Left colon (tissue), 2 donors: ENCODE measurements around the gene SAYSD1. TPM values are rescaled to one million over a fixed set of nuclear protein-coding genes. Genes with fewer than 3 reads are reported as not detected.
"Not testable (repeated sequence)": the region's sequence is repeated elsewhere in the genome, so short reads cannot be mapped to it uniquely, and the experiment has no call there.

ENCODE experiments used
- ATAC-seq: fragments of 200-7000 bp; cut with Tn5 transposase; one replicate; pipeline ENCODE4 v1.9.1; 2020; ENCODE audit warnings: mild to moderate bottlenecking, moderate library complexity
- DNase-seq, 2 donors: peaks; one replicate each; pipeline ENCODE4 v3.0.0-alpha.2; 2020
- intact Hi-C, 2 donors: fragments of 100-400 bp; cut with DNase I in 1 of 2; cut with micrococcal nuclease in 1 of 2; formaldehyde crosslinking; loops; one replicate each; pipeline versions ENCODE4 v1.11.2 to v1.14.0; 2022; cut with DNase I, micrococcal nuclease
- long read RNA-seq: library from polyadenylated mRNA; unstranded; transcript quantifications from one replicate; pipeline ENCODE4 v2.0.0, GENCODE V29; 2021
- total RNA-seq, 2 donors: library from RNA; stranded (reverse); fragmentation: NEBNext Ultra II Directional; extraction: Animal tissue kit (Norgen Biotek cat#: 25700); gene quantifications; one replicate each; pipeline ENCODE4 v1.2.1, GENCODE V29; 2021
- donor health status: DM: no; HTN: no; CAD: no.
- donor health status: DM: yes; HTN: yes; CAD: no.

Gene SAYSD1, protein sequence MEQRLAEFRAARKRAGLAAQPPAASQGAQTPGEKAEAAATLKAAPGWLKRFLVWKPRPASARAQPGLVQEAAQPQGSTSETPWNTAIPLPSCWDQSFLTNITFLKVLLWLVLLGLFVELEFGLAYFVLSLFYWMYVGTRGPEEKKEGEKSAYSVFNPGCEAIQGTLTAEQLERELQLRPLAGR
- total RNA-seq: 10 to 100 TPM; 15.4 to 17.0 TPM
- long read RNA-seq, transcript SAYSD1-201 (2 exons, 2,020 nt): major isoform, 30 of 31 reads
- long read RNA-seq, partial matches to known transcripts: 0 of 31 reads
- long read RNA-seq, other reads (novel, unspliced or antisense): 1 of 31 reads

DNA sequence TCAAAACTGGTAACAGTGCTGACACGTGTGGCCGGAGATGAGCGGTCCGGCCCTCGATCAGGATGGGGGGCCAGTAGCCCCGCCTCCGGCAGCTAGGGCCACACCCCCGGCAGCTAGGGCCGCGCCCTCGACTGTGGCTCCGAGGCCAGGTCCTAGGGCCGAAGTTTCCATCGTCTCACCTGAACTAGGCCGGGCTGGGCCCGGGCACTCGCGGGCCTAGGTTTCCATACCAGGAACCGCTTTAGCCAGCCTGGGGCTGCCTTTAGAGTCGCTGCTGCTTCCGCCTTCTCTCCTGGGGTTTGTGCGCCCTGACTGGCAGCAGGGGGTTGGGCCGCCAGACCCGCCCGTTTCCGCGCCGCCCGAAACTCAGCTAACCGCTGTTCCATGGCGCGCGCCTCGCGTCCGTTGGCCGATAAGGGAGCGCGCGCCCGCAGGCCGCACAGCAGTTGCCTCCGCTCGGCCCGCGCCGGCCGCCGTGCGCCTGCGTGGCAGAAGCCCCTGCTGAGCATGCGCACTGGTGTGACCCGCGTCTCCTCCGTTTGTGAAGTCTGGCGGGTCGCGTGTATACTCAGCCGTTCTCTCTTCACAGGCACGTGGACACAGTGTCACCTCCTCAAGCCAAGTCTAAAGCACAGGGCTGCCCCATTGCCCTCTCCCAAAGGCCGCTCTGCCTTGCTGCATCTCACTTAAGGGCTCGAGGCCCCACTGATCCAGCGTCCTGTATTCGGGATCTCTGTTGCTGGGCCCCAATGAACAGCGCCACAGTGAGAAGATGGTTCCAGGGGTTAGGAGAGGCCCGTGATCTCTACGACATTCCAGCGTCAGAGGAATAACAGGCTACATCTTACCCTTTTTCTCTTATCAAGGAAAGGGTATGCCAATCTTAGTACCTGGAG lies at the start of gene SAYSD1:
SAYSD1 (minus strand) TSS at position 483 of the 896 bp plus-strand sequence; CDS start at position 386, 97 bp downstream.
- ATAC-seq (peak; percentile 95), DNase-seq (peak; percentile 92 to 95)
- intact Hi-C loops: no loop called here

DNA sequence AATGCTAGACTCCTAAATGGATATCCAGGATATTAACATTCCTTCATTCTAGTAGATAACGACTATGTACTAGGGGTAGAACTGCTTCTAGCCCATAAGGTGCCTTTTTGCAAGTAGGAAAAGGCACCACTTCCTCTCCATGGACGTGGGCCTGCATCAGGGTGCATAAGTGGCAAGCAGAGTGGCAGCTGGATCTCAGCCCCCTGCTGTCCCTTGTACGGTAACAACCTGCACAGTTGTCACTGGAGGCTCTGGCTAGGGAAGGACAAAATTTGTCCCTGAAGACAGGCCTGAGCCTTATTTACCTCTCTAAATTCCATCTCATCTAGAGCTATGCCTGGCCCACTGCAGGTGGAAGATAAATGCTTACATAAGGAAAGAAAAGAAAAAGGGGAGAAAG lies 42.5 kb upstream of the SAYSD1 start:
- ATAC-seq (no peak), DNase-seq (no peak)
- intact Hi-C loops: no loop called here

DNA sequence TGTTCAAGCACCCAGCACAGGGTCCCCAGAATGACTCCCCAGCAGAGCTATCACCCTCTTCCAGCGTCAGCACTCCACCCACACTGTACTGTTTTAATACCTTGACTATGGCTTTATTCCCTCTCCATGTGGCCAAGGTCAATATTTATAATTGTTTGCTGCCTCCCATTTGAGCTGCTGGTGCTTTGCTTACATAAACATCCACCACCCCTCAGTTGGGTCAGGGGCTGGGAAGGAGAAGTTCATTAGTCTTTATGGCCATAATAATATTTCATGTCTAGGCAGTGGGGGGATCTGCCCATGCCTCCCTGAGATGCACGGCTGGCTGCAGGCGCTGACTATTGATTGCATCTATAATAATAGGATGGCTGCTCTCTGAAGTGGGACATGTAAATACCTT lies 41.8 kb upstream of the SAYSD1 start:
- no peak for ATAC-seq
- intact Hi-C loops: no loop called here
- DNase-seq: no peak

DNA sequence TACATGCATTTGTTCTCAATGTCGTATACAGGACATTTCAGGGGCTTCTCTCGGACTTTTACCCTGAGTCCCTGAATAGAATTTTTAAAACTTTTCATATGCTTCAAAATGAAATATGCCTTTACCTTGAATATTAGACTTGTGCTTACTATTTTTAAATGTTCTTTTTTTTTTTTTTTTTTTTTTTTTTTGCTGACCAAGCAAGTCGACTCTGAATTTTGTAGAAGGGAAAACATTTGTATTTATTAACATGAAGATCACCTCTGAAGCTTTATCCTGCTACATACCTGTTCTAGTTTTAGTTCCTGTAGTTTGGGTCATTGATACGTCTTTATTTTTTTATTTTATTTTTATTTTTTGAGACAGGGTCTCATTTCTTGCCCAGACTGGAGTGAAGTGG lies 39.7 kb upstream of the SAYSD1 start:
- no peak for ATAC-seq
- intact Hi-C loops: no loop called here
- no peak for DNase-seq

DNA sequence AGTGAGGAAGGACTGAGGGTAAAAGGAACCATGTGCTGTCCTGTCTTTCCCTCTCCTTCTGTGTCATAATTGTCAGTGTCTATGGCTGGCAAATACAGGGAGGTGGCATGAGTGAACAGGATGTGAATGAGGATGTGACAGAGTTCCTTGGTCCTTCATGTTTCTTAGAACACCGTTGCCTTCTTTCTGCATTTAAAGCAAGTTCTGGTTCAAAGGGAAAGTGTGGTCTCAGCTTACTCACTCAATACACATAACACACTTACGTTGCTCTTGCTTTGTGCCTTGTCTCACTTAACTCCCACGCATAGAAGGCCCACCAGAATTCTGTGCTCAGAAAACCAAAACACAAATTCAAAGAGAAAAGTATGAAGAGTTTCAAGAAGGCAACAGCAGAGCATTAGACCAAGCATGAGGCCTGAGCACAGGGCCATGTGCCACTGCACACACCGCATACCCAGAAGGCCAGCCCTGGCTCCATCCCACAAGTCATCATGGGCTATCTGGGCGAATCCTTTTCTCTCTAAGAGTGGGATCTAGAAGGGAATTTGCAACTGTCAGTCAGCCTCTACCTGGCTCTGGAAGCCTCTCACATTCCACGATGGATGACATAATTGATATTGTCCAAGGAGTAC lies 38.9 kb upstream of the SAYSD1 start:
- intact Hi-C loops: no loop called here
- DNase-seq (no peak), ATAC-seq (no peak)

DNA sequence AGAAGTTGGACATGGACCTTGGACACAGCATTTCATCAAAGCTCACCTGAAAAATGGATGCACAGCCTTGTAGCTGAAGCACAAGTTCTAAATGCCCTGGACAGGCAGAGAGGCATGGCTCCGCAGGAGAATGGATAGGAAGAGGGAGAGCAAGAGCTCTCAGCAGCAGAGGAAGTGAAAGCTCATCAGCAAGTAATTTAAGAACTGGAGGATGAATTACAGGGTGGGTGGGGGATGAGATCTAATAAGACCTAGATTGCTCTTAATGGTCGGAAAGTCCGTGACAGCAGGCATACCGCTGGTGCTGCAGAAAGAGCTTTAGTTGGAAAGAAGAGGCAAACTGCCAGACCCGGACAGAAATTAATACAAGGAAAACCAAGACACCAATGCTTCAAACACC lies 37.3 kb upstream of the SAYSD1 start:
- ATAC-seq (no peak), DNase-seq (no peak)
- intact Hi-C loops: no loop called here

DNA sequence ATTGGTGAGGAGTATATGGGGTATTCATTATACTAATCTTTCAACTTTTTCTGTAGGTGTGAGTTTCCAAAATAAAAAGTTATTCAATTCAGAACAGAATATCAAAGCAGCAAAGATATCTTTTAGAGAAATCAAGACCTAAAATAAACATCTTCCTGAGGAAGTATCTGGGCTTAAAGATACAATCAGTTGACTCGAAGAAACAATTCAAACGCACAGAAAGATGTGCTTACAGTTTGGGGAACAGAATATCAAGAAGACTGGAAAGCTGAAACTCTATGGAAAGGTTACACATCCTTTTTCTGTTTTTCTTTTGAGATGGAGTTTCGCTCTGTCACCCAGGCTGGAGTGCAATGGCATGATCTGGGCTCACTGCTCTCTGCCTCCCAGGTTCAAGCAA lies 36.2 kb upstream of the SAYSD1 start:
- no peak for ATAC-seq
- DNase-seq: no peak
- intact Hi-C loops: no loop called here

DNA sequence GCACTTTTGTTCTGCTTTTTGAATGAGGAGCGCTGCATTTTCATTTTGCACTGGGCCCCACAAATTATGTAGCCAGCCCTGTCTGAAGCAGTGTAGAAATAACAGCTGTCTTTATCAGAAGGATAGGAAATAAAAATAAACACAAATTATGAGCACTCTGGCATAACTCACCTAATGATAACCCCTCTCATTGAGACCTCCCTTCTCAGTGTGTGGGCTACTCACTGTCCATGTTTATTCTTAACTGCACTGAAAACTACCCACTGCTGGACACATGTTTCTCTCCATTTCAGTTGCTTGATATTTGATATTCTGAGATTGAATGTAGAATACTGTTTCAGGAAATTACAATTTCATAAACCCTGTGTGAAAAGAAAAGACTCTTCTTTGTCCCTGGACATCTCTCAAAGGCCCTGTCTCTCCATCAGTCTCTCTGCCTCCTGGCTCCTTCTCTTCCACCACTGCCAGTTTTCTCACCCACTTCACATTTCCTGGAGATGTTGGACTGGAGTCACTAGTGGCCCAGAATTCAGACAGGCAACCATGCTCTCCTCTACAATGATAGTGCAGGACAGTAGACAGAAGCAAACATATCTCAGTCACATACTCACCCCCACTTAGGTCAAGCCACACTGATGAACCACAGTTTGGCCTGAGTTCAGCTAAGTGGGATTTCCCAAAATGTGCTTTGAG lies 29.6 kb upstream of the SAYSD1 start:
- intact Hi-C loops: no loop called here
- ATAC-seq: no peak
- DNase-seq: no peak

DNA sequence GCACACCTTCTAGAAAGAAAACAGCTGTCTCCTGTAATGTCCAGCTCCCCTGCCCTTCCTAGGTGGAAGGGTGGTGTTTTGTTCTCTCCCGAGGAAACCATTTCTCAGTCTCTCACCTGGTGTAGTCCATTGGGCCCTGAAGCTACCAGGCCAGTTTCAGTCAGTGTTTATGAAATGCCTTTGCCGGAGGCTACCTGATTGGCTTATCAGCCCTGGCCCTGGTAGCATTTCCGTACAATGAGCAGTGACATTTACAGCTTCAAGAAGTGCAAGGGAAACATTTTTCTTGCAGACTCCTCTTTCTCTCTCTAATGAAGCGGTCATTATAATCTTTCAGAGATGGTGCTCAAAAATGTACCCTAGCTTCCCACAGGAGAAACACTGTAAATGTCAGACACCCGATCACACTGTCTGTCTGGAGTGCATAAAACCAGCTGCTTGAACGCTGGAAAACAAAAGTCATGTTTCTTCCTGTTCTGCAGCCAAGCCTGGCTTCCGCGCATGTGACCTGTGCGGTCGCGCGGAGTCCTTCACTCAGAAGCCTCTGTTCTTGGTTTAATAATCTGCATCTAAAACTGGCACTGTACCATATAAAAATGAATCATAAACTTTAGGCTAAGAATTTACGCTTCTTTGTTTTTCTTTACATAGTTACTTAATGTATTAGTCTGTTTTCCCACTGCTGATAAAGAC lies 28.4 kb upstream of the SAYSD1 start:
- DNase-seq: no peak
- intact Hi-C loops: no loop called here
- ATAC-seq: no peak

DNA sequence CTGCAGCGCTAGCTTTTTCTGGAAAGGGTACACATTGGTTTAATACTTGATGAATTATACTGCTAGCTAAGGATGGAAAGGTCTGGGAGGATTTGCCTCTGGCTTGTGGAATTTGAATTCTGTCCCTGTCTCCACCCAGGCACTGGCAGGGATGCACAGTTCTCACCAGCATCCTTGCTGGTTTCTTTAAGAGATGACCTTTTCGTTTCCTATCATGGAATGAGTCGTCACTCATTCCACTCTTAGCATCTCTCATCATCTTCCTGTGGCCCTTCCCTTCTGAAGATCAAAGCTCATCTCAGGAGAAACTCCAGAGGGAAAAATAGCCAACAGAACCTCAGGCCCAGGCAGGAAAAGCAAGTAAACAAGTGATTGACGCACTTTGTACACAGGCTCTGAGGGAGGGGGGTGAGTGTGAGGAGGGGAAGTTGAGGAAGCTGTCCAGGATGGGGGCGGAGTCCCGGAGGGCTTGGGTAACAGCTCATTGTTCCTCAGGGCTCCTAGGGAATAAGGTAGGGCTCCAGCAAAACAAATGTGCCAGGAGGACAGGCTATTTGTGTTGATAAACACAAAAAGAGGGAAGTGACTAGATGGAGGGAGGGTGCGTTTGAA lies 25.7 kb upstream of the SAYSD1 start:
- no peak for DNase-seq
- intact Hi-C loops: no loop called here

DNA sequence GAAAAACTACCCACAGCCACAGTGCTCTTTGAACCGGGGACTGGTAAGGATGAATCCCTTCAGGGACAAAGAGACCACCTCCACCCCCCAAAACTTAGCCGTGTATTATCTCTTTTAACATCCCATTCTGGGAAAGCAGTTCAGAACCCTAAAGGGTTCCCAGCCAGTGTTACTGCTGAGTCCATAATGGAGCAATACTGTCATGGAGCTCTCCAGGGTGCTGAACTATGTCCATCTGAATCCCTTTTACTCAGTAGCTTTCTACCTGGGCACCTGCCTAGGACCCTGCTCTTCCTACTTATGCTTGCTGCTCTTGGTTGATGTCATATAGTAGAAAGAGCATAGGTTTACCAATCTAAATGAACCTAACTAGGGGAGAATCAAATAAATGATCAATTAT lies 22.3 kb upstream of the SAYSD1 start:
- intact Hi-C loops: no loop called here
- ATAC-seq: peak; percentile 60
- DNase-seq: peak in 1 of 2 donors; percentile 47

More for the DNA sequence above, 25.7 kb upstream of the SAYSD1 start:
- no peak for ATAC-seq

DNA sequence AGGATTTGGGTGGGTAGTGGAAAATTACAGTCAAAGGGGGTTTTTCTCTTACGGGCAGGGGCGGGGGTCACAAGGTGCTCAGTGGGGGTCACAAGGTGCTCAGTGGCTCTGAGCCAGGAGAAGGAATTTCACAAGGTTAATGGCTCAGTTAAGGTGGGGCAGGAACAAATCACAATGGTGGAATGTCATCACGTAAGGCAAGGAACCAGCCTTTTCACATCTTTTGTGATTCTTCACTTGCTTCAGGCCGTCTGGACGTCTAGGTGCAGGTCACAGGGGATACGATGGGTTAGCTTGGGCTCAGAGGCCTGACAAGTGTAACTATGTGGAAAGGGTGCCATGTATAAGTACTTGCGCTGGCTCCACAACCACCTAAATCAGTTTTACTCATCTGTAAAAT lies 21.2 kb upstream of the SAYSD1 start:
- ATAC-seq, DNase-seq, intact Hi-C loops: not testable (repeated sequence)

DNA sequence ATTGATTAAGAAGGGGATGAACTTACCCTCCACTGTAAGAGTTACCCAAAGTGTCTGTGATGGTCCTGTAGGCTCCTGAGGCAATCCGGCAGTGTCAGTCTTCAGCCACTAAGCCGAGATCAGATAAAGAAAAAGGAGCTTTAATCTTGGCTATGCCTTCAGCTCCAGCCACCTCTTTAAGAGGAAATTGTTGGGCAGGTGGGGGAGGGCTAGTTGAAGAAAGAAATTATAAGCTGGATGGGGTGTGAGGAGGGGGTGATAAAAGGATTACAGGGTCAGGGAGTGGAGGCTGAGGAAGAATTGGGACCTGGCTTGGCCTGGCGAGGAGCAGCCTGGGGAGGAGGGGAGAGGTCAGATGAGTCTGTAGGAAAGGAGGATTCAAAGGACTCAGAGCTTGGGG lies 19.8 kb upstream of the SAYSD1 start:
- not testable (repeated sequence) for DNase-seq, ATAC-seq

DNA sequence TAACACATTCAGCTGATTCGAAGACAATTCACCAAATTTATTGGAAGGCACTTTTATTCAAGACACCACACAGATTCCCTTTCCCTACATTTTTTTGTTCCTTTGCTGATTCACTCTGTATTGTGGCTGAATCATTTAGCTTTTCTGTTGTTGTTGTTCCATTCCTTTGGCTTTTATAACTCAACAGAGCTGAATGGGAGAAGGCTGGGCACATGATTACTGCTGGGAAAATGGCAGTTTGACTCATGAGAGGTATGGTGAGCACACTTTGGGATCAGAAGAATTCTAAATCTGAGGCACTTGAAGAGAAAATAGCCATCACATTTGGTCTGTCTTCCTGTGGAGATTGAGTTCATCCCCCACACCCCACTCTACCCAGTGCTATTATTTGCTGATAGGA lies 15.7 kb upstream of the SAYSD1 start:
- ATAC-seq: no peak
- intact Hi-C loops: no loop called here
- no peak for DNase-seq

More for the DNA sequence above, 19.8 kb upstream of the SAYSD1 start:
- intact Hi-C loops: not testable (repeated sequence)

DNA sequence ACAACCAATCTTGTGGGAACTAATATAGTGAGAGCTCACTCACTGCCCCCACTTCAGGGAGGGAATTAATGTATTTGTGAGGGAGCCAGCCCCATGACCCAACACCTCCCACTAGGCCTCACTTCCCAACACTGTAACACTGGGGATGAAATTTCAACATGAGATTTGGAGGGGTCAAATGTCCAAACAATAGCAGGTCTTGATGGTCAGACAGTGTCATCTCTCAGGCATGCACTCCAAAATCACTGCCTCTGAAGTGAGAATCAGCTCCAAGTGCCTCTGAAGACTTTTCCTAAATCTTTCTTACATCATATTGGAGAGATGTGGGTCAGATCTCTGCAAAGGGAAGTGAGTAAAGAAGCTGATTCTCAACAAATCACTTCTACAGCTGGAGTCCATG lies 13.8 kb upstream of the SAYSD1 start:
- DNase-seq: no peak
- intact Hi-C loops: no loop called here
- ATAC-seq: no peak

DNA sequence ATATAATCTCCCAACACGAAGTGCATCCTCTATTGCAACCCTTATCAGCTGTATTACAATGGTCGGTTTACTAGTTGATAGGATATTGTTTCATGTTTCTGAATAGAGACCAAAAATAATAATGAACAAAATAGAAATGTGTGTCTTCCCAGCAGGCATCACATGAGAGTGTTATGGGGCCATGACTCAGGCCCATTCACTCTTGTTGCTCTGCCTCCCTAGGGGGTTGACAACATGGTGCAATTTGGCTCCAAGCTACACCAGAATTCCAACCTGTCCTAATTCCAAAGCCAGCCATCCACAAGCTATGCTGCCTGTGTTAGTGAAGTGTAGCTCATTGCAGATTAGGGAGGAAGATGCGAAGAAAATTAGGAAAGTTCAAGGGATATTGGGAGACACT lies 13.1 kb upstream of the SAYSD1 start:
- DNase-seq (no peak), ATAC-seq (no peak)
- intact Hi-C loops: no loop called here

DNA sequence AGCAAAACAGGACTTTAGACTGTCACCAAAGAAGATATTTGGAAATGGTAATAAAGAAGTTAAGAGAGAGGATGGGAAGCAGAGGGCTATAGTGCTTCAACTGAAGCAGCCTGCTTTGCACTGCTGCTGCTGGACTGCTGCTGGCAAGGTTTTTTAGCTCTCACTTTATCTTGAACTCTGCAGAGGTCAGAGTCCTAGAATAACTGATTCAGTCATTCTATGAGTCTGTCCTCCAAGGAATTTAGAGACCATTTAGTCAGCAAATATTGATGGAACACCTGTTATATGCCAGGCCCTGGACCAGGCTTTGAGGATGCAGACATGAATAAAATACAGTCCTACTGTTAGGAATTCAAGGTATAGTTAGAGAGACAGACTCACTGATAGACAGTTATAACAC lies 9.1 kb upstream of the SAYSD1 start:
- no peak for DNase-seq
- ATAC-seq: no peak
- intact Hi-C loops: no loop called here

DNA sequence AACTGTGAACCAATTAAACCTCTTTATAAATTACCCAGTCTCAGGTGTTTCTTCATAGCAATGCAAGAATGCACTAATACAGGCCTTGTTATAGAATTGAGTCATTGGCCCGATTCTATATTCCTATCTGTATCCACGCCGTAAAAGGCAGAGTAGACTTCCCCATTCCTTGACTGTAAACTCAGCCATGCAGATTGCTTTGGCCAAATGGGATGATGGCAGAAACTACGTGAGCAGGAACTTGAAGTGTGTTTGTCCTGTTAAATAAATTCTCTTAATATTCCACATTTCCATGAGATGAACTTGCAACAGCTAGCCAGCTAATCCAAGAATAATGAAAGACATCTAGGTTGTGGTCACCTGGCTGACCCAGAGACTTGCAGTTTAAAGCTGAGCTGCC lies 3.9 kb upstream of the SAYSD1 start:
- intact Hi-C loops: no loop called here

More for the DNA sequence above, 3.9 kb upstream of the SAYSD1 start:
- ATAC-seq: no peak
- no peak for DNase-seq
